HepG2 (cell line): ENCODE results near the gene CAMK1D. TPM values are rescaled to one million over a fixed set of nuclear protein-coding genes. Genes with fewer than 3 reads are reported as not detected.

Experiments
- ATAC-seq: fragments of 200-7000 bp; cut with Tn5 transposase; 3 replicates; pipeline ENCODE4 v1.9.1; 2020; ENCODE audit warnings: mild to moderate bottlenecking, moderate library complexity
- BruUV-seq: library from RNA; stranded (reverse); fragments of 400-500 nt; replicated peaks from 2 replicates; lab custom pipeline; 2021; lab: Mats Ljungman, UMichigan
- CTCF ChIA-PET: fragments of 300-600 bp; formaldehyde crosslinking; extraction: SDS; loops from one replicate; lab custom pipeline; 2021; ENCODE audit warnings: low total read pairs, inconsistent platforms, low intra/inter-chr PET ratio; lab: Yijun Ruan, JAX
- POLR2A ChIA-PET: fragments of 350-600 bp; sonication (Branson Sonifier 250); formaldehyde crosslinking; loops from one replicate; lab custom pipeline; 2020; ENCODE audit warnings: antibody characterized with exemption, inconsistent platforms; lab: Yijun Ruan, JAX
- DNase-seq: peaks from one replicate; pipeline ENCODE4 v3.0.0-alpha.2; 2015; ENCODE audit warnings: low spot score
- FAIRE-seq: peaks from 3 replicates; lab custom pipeline; 2011; peaks lifted over from hg19 to GRCh38; lab: Jason Lieb, UNC
- H2AFZ ChIP-seq: one replicate; pipeline ENCODE4 v1.6.1; 2011; ENCODE audit warnings: low read length, inconsistent platforms
- H3K27ac ChIP-seq: fragments of 300-600 bp; 3 replicates; pipeline ENCODE4 v1.8.0; 2011; ENCODE audit warnings: mixed run types, mild to moderate bottlenecking, mixed read lengths, low read length, inconsistent platforms; ENCODE audit not compliant: insufficient read depth; ENCODE audit errors: extremely low read length
- H3K27me3 ChIP-seq, 2 experiments: fragments of 200-600 bp in 1 of 2; 2 replicates in 1 of 2; 3 replicates in 1 of 2; pipeline versions ENCODE4 v1.6.0 to v1.8.0; 2011; ENCODE audit warnings: low read length in 2 of 2, mild to moderate bottlenecking in 2 of 2, moderate library complexity in 2 of 2, inconsistent platforms in 1 of 2; ENCODE audit not compliant: insufficient read depth in 2 of 2, control insufficient read depth in 1 of 2
- H3K36me3 ChIP-seq, 2 experiments: fragments of 200-600 bp in 1 of 2; replicated peaks in 1 of 2; 2 replicates in 1 of 2; 3 replicates in 1 of 2; pipeline versions ENCODE4 v1.5.1 to v1.8.0; 2011; ENCODE audit warnings: low read length in 2 of 2, inconsistent platforms in 1 of 2; ENCODE audit not compliant: insufficient read depth in 2 of 2, control insufficient read depth in 1 of 2
- H3K4me1 ChIP-seq: 2 replicates; pipeline ENCODE4 v1.5.1; 2012; ENCODE audit warnings: low read length, inconsistent platforms; ENCODE audit not compliant: insufficient read depth
- H3K4me2 ChIP-seq: 2 replicates; pipeline ENCODE4 v1.6.0; 2011; ENCODE audit warnings: low read depth, low read length, inconsistent platforms
- H3K4me3 ChIP-seq, 3 experiments: fragments of 200-600 bp in 1 of 3; sonication (generic), shearing (Covaris generic) in 1 of 3; replicated peaks in 1 of 3; 2 replicates each; pipeline ENCODE4 v1.5.1; 2011 to 2016; ENCODE audit warnings: low read length in 3 of 3, inconsistent platforms in 2 of 3, low read depth in 2 of 3, mild to moderate bottlenecking in 2 of 3, control low read depth in 1 of 3, mixed read lengths in 1 of 3; ENCODE audit not compliant: insufficient read depth in 1 of 3
- H3K79me2 ChIP-seq: one replicate; pipeline ENCODE4 v1.6.1; 2011; ENCODE audit warnings: low read length, inconsistent platforms; ENCODE audit not compliant: insufficient read depth
- H3K9ac ChIP-seq: 2 replicates; pipeline ENCODE4 v1.6.0; 2011; ENCODE audit warnings: mild to moderate bottlenecking, low read depth, low read length, inconsistent platforms; ENCODE audit not compliant: insufficient read depth
- H3K9me3 ChIP-seq: 2 replicates; pipeline ENCODE4 v1.5.1; 2012; ENCODE audit warnings: mild to moderate bottlenecking, low read length
- H4K20me1 ChIP-seq: 2 replicates; pipeline ENCODE4 v1.6.0; 2011; ENCODE audit warnings: inconsistent platforms, mild to moderate bottlenecking, low read length, moderate library complexity; ENCODE audit not compliant: insufficient read depth
- CSRNP2 ChIP-seq: sonication (generic); formaldehyde crosslinking; conservative IDR thresholded peaks from 2 replicates; pipeline ENCODE4 v1.8.0; 2022; ENCODE audit warnings: low read depth, missing genetic modification reagents
- MLLT10 ChIP-seq: sonication (generic); formaldehyde crosslinking; IDR thresholded peaks from 2 replicates; pipeline ENCODE4 v1.4.0; 2020; ENCODE audit warnings: missing genetic modification reagents
- PCBP1 ChIP-seq: fragments of 200-400 bp; formaldehyde crosslinking; IDR thresholded peaks from 2 replicates; pipeline ENCODE4 v1.6.1; 2017; ENCODE audit warnings: mild to moderate bottlenecking, low read depth, low read length, borderline replicate concordance
- RBM39 ChIP-seq: fragments of 200-400 bp; formaldehyde crosslinking; IDR thresholded peaks from one replicate; pipeline ENCODE4 v1.6.1; 2018; ENCODE audit warnings: antibody characterized with exemption, mild to moderate bottlenecking, low read depth, low read length; ENCODE audit not compliant: poor library complexity, severe bottlenecking
- SMARCE1 ChIP-seq: fragments of 450-650 bp; IDR thresholded peaks from 2 replicates; pipeline ENCODE4 v1.6.1; 2017; ENCODE audit warnings: borderline replicate concordance
- YEATS4 ChIP-seq: sonication (generic); formaldehyde crosslinking; IDR thresholded peaks from 2 replicates; pipeline ENCODE4 v1.4.0; 2020; ENCODE audit warnings: missing genetic modification reagents, borderline replicate concordance
- WGBS: methylation state at CpG from one replicate; pipeline ENCODE4 v1.1.6; 2017; ENCODE audit warnings: low lambda C conversion rate; 5-methylcytosine and 5-hydroxymethylcytosine counted together
- in situ Hi-C: cut with HindIII; loops from 2 replicates; pipeline ENCODE4 v1.10.0; 2017; ENCODE audit warnings: low pct_unique_long_range_greater_than_20kb; ENCODE audit not compliant: extremely low pct_ligation_motif_present
- intact Hi-C: fragments of 100-400 bp; cut with micrococcal nuclease; formaldehyde crosslinking; loops from one replicate; pipeline ENCODE4 v1.10.0; 2022; ENCODE audit not compliant: unreplicated experiment
- polyA plus RNA-seq, 8 experiments: library from polyadenylated mRNA; depleted of rRNA in 3 of 8; stranded (reverse) in 7 of 8; unstranded in 1 of 8; fragments of >200 nt; fragmentation: Illumina TruSeq in 4 of 8; extraction: Trizol in 4 of 8; gene quantifications; 2 replicates each; pipeline versions ENCODE4 v1.2.1 to v1.2.3, GENCODE V29; 2011 to 2016; ENCODE audit warnings: low read depth in 4 of 8, missing spikeins in 1 of 8, mixed read lengths in 1 of 8; ENCODE audit not compliant: insufficient read depth in 1 of 8
- total RNA-seq, 5 experiments: library from RNA; depleted of rRNA; stranded (reverse); fragments of >200 nt; fragmentation: Illumina TruSeq; extraction: Trizol; gene quantifications; 2 replicates each; pipeline ENCODE4 v1.2.3, GENCODE V29; 2016; ENCODE audit warnings: low read depth in 1 of 5

CAMK1D gene
- total and polyA plus RNA-seq, 2 of the 13 experiments (the other 11 are each of a cell fraction or from before 2014, with no cell fraction given), result under 0.01 TPM; not detected in 1

- H3K27me3 ChIP-seq, result no peaks in the 10 kb centered on the region; a peak in 1 of 5 replicates
- H3K27ac ChIP-seq, result no peak overlapping the region
- no peaks in the 10 kb centered on the region for H4K20me1 ChIP-seq
- no peaks in the 10 kb centered on the region for H3K9me3 ChIP-seq
- FAIRE-seq, result no peak
- H3K4me2 ChIP-seq, result no peak overlapping the region
- 47% methylated on average over 11 of the region's 11 CpGs for WGBS
- no peak overlapping the region for H3K9ac ChIP-seq
- in situ Hi-C loops, result no loop called here
- H2AFZ ChIP-seq, result no peak overlapping the region
- BruUV-seq, result no TSS peak
- intact Hi-C loops, result no loop called here
- no peaks in the 10 kb centered on the region for H3K36me3 ChIP-seq
- 0 out of 2 replicates have a peak, but pooled peaks have one; percentile 39 for TF ChIP-seq PCBP1
- no peak for TF ChIP-seq YEATS4 (CRISPR knock-in tag)
- TF ChIP-seq, all 625 proteins: peak for 1
- no peaks in the 10 kb centered on the region for H3K79me2 ChIP-seq
- no peak overlapping the region for H3K4me3 ChIP-seq
- CTCF ChIA-PET, result no interaction called here
- POLR2A ChIA-PET, result no interaction called here
- no peak for DNase-seq
- no peak for ATAC-seq
- no peaks in the 10 kb centered on the region for H3K4me1 ChIP-seq
Measured at GRCh38 chr10:12622691-12623090, 273.3 kb downstream of the CAMK1D start.

DNA sequence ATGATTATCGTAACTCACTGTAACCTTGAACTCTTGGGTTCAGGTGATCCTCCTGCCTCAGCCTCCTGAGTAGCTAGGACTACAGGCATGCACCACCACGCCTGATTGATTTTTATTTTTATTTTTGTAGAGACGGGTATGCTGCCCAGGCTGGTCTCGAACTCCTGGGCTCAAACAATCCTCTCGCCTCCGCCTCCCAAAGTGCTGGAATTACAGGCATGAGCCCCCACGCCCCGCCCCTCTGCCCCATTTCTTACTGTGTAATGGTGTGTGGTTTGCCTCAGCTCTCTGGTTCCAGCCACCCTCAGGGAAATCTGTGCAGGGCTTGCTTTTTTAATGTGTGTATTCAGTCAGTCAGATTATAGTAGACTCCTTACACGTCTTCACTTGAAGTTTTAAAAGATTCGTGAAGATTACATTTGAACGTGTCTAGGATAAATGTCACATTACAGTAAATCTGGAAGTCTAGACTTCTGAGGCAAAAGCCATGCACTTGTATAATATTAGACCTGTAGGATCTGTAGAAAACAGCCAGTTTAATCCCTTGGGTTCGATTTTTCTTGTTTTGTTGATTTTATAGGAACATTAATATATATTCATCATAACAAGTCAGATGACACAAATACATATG lies 276.2 kb downstream of the CAMK1D start:
- no peaks in the 10 kb centered on the region for H3K79me2 ChIP-seq
- TF ChIP-seq CSRNP2 (CRISPR knock-in tag) (no peak), MLLT10 (no peak), SMARCE1 (no peak), RBM39 (no peak)
- H3K4me1 ChIP-seq, result peaks cover 13% of the 10 kb centered on the region
- H3K27ac ChIP-seq, result no peak overlapping the region
- no peaks in the 10 kb centered on the region for H3K27me3 ChIP-seq
- H3K4me3 ChIP-seq, result no peak overlapping the region
- H3K9me3 ChIP-seq, result no peaks in the 10 kb centered on the region
- H3K36me3 ChIP-seq, result no peaks in the 10 kb centered on the region
- DNase-seq, result no peak
- CTCF ChIA-PET, result no interaction called here
- H4K20me1 ChIP-seq, result no peaks in the 10 kb centered on the region
- H2AFZ ChIP-seq, result no peak overlapping the region
- 39% methylated on average over 12 of the region's 12 CpGs for WGBS
- H3K9ac ChIP-seq, result no peak overlapping the region
- BruUV-seq, result no TSS peak
- POLR2A ChIA-PET, result no interaction called here
- FAIRE-seq, result no peak
- ATAC-seq, result no peak
- intact Hi-C loops (no loop called here), in situ Hi-C loops (no loop called here)
- H3K4me2 ChIP-seq, result no peak overlapping the region
